Stimulated activated CD8-positive, alpha-beta memory T cell treated with anti-CD3 and anti-CD28 coated beads, Interleukin-4, amount 100 ng/mL, for 24 hours (primary cell): ENCODE measurements around the gene USP31.

Experiments
- DNase-seq: peaks from one replicate; pipeline ENCODE4 v3.0.0-alpha.2; 2020; ENCODE audit warnings: low read depth

USP31 gene

DNA sequence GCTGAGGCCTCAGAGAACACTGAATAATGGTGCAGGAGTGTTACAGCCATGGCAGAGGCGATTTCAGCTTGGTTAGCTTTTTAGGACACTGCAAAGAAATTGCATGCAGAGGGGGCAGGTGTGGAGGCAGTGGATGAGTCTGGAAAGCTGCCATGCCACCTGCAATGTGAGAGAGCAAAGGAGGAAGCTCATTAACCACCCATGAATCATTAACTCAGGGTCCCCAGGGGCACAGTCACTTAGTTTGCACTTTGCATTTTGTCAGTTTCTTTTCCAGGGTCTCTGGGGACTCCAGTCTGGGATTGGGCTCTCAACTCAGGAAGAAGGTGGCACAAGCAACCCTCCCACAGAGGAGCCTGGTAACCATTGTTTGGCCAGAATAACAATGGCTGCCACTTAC, 132.9 kb downstream of the USP31 start:
- no peak for DNase-seq

GRCh38 chr16:23015580-23015979, 133.7 kb downstream of the USP31 start:
- DNase-seq = no peak

DNA sequence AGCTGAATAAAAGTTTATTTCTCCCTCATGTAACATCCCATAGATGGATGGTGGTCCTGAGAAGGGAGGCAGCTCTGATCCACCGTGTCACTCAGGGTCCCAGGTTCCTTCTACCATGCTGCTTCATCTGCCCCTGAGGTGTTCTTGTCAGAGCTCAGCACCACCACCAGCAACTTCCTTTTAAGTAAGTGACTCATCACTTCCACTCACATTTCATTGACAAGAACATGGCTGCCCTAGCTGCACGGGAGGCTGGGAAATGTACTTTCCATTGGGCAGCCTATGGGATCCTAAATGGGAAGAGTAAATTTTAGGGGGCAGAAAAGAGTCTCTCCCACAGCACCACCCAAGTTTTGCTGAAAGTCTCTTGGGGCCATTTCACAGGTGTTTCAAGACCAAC, 134.7 kb downstream of the USP31 start:
- DNase-seq = no peak
